GM15510 (cell line): ENCODE measurements around the gene C16orf87.

ENCODE experiments used
- POLR2A ChIP-seq: IDR thresholded peaks from 3 replicates; pipeline ENCODE4 v1.6.1; 2011; ENCODE audit warnings: borderline replicate concordance; ENCODE audit not compliant: insufficient read length; ENCODE audit errors: extremely low read depth

C16orf87 gene

DNA sequence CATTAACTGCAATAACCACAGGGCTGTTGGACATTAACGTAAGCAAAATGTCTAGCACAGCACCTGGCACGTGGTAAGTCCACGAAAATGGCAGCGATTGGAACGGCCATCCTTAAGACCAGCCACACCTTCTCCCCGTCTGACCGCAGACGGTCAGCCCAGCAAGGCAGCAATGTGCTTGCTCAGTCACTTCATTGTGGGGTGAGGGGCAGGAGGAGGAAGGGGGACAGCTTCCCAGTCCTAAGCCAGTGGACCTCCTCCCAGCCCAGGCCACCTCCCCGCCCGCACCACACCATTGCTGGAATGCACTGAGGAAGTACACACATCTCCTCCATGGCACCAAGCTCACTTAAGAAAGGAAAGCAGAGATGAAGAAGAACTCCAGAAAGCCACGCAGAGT is 74.2 kb downstream of the C16orf87 start:
- no peak for TF ChIP-seq POLR2A

DNA sequence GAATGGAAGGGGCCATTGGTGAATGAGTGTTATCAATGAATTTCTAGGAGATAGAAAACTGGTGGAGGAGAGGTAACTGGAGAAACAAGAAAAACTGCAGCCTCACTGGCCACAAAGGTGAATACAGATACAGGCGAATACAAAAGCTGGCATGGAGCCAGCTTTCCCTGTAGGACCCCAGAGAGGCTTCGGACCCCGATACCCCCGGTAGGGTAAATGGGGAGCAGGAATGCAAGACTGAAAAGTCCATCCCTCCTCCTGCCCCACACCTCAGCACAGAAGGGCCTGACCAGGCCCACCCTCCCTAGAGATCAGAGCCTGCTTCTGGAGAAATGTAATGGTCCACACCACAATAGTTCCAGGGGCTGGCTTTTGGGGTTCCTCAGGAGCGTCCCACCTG is 78.0 kb downstream of the C16orf87 start:
- TF ChIP-seq POLR2A, result no peak

DNA sequence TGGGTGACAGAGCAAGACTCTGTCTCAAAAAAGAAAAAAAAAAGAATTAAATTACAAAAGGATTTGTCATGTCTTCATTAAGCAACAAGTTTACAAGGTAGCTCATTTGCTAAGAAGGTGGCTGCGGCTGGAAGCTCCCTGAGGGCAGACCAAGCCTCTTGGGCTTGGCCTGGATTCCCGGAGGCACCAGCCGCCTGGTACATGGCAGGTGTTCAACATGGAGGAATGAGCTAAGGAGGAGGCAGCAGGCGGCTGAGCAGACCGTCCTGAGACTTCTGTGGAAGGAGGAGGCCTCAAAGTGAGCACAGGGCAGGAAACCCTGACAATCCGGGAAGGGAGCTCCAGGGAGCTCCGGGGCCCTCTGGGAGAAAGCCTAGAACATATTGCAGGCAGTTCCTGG is 79.6 kb downstream of the C16orf87 start:
- no peak for TF ChIP-seq POLR2A

DNA sequence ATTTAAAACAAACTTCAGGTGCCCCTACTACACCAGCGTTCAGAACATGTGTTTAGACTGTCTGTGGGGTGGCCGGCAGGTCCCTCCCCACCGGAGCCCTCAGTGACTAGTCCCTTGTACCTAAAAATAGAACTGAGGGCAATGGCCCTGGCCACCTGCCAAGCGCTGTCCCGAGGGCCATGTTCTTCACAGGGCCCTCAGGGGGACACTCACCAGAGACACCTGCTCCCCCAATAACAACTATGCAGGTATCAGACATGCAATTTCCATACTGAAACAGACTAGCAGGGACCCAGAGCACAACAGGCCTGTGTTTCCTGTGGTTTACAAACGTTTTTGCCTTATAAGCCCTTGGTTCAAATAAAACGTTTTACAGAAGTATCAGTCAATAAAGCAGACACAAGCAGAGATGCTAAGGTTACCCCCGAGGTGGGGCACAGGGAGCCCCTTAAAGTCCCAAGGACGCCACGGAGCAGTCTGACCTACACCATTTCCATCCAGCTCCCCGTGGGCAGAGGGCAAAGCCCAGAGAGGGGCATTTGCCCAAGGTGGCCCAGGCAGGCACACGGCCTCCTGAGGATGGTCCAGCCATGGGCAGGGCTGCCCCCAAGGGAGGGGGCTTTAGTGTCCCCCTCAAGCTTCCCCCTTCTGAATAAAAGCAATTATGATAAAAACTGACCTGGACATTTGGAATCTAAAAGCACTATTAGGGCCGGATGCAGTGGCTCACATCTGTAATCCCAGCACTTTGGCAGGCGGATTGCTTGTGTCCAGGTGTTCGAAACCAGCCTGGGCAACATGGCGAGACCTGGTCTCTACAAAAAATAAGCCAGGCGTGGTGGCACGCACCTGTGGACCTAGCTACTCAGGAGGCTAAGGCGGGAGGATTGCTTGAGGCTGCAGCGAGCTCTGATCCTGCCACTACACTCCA is 81.9 kb downstream of the C16orf87 start:
- no peak for TF ChIP-seq POLR2A

DNA sequence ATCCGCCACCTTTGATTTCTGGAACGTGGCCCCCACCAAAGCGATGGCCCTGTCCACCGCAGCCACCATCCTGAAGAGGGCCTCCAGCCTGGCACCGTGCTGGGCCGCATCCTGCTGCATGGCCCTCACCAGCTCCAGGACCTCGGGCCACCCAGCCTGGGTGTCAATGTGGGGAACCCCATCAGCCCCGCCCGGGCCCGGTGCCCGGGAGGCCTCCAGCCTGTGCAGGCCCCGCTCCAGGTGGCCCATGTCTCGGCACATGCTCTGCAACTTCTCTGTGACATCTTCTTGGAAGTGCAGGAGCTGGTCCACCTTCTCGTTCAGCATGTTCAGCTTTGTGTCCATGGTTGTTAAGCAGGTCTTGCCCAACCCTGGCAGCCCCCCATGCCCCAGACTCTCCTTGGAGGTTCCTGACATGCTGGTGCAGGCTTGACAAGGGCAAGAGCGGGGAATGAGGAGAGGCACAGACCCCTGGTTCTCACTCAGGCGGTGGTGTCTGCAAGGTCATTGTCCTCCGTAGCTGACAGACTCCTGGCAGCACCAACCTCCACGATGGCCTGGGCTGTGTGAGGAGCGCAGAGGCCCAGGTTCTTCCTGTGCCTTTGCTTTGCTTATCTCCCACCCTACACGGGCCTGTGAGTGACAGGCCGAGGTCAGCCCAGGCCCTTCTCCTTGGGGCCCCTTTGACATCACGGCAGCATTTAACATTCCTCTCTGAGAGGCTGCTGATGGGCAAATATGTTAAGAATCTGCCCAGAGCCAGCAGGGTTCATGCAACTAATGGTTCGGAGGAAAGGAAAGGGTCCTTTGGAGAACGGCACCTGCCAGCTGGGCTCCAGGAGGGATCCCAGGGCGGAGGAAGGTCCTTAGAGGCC is 83.0 kb downstream of the C16orf87 start, which contains the start of gene MYLK3:
TSS of gene MYLK3 (minus strand) at position 568 of the 875 bp plus-strand sequence. CDS start at position 417, 151 bp downstream.
- TF ChIP-seq POLR2A, result no peak

DNA sequence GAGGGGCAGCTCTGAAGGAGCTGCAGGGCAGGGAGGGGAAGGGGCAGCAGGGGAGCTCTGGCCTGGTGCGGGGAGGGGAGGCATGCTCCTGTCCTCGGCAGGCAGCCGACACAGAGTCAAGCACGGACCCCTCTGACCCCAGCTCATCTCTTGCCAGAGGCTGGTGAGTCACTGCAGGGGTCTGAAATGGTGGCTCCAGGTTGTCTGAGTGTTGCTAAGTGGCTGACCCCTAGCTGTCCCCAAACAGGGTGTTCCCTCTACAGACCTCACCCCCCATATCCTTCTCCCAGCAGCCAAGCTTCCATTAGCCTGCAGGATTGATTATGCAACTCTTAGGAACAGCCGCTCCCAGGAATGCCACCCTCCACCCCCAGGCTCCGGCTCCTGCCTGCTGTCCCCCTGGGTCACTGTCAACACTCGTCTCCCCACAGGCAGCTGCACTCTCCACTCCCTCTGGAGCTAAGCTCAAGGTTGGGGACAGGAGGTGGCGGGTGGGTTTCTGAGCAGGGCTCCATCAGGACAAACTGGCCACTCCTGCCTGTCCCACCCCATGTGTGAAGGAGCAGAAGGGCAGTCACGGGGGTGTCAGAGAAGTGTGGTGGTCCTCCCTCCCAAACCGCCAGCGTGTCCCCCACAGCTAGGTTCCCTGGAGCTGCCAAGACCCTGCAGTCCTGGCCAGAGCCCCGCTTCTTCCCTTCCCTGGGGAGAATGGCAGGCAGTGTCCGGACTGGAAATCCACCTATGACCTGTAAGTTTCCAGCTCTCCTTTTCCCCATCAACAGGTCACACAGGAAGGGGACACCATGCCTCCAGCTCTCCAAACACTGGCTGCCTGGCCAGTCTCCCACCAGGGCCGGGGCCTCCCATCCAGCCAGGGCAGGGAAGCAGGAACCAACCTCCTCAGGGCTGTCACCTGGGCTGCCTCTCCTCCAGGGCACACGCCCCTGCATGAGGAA is 83.9 kb downstream of the C16orf87 start:
- TF ChIP-seq POLR2A, result no peak
